T-helper 1 cell treated with Interleukin-12 subunit alpha and Interleukin-12 subunit beta and Interleukin-4 antibody, amounts not matched to agents 30 μg/mL and 1 μg/mL, for 36 hours (primary cell): Measurements from ENCODE around the gene PRODH.
"Not testable (repeated sequence)": the region's sequence is repeated elsewhere in the genome, so short reads cannot be mapped to it uniquely, and the experiment has no call there.

Experiments used
- H3K27ac Mint-ChIP-seq: one replicate; pipeline ENCODE4 v1.8.0; 2021; ENCODE audit warnings: mild to moderate bottlenecking, mixed read lengths
- H3K27me3 Mint-ChIP-seq: one replicate; pipeline ENCODE4 v1.8.0; 2021; ENCODE audit warnings: low read depth, mixed read lengths
- H3K36me3 Mint-ChIP-seq: one replicate; pipeline ENCODE4 v1.8.0; 2021; ENCODE audit warnings: low read depth, mixed read lengths
- H3K4me1 Mint-ChIP-seq: one replicate; pipeline ENCODE4 v1.8.0; 2021; ENCODE audit warnings: low read depth, mixed read lengths
- H3K4me3 Mint-ChIP-seq: one replicate; pipeline ENCODE4 v1.8.0; 2021; ENCODE audit warnings: mild to moderate bottlenecking, moderate library complexity, mixed read lengths
- H3K9me3 Mint-ChIP-seq: one replicate; pipeline ENCODE4 v1.8.0; 2021; ENCODE audit warnings: mixed read lengths

PRODH gene

GRCh38 chr22:18971321-18971751 is 35.2 kb upstream of the PRODH start:
- Mint-ChIP-seq H3K36me3 (no peaks in the 10 kb centered on the region), H3K4me1 (no peaks in the 10 kb centered on the region), H3K27ac (no peak overlapping the region), H3K9me3 (no peaks in the 10 kb centered on the region), H3K27me3 (peaks cover 10% of the 10 kb centered on the region), H3K4me3 (no peak overlapping the region)

- no peak overlapping the region for H3K27ac Mint-ChIP-seq
- H3K36me3 Mint-ChIP-seq, result no peaks in the 10 kb centered on the region
- peaks cover 10% of the 10 kb centered on the region for H3K27me3 Mint-ChIP-seq
- H3K4me1 Mint-ChIP-seq, result no peaks in the 10 kb centered on the region
- H3K9me3 Mint-ChIP-seq, result no peaks in the 10 kb centered on the region
- no peak overlapping the region for H3K4me3 Mint-ChIP-seq
These were observed 34.8 kb upstream of the PRODH start for GRCh38 chr22:18970948-18971315.

DNA sequence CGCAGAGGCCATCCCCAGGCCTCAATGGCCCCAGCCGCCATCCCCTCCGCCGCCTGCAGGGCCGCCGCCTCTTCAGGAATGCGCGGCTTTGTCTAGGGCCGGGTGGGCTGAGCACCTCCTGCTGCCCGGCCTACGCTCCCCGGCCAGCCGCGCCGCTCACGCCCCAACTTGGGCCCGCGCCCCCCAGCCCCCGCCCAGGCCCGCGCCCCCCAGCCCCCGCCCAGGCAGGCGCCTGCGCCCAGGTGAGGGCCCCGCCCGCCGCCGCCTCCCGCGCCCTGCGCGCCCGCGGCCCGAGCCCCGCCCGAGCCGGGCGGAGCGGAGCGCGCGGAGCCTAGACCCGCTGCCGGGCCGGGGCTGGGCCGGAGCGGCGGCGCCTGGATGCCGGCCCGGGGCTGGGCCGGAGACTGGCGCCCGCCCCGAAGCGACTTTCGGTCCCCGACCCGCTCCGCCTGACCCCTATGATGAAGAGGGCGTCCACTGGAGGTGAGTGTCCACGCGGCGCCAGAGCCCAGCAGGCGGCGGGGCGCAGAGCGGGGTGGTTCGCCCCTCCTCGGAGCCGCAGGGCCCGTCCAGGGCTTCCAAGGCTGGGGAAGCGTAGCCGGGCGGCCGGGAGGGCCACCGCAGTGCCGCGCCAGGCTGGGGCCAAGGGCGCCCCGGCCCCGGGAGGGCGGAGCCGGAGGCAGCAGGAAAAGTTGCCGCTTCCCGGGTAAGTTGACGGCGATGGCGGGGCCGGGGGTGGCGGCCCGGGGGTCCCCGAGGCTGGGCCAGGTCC is 34.3 kb upstream of the PRODH start:
- peaks cover 10% of the 10 kb centered on the region for H3K27me3 Mint-ChIP-seq
- H3K4me1 Mint-ChIP-seq, result no peaks in the 10 kb centered on the region
- H3K9me3 Mint-ChIP-seq, result no peaks in the 10 kb centered on the region
- H3K27ac Mint-ChIP-seq, result no peak overlapping the region
- H3K4me3 Mint-ChIP-seq, result no peak overlapping the region
- H3K36me3 Mint-ChIP-seq, result no peaks in the 10 kb centered on the region

DNA sequence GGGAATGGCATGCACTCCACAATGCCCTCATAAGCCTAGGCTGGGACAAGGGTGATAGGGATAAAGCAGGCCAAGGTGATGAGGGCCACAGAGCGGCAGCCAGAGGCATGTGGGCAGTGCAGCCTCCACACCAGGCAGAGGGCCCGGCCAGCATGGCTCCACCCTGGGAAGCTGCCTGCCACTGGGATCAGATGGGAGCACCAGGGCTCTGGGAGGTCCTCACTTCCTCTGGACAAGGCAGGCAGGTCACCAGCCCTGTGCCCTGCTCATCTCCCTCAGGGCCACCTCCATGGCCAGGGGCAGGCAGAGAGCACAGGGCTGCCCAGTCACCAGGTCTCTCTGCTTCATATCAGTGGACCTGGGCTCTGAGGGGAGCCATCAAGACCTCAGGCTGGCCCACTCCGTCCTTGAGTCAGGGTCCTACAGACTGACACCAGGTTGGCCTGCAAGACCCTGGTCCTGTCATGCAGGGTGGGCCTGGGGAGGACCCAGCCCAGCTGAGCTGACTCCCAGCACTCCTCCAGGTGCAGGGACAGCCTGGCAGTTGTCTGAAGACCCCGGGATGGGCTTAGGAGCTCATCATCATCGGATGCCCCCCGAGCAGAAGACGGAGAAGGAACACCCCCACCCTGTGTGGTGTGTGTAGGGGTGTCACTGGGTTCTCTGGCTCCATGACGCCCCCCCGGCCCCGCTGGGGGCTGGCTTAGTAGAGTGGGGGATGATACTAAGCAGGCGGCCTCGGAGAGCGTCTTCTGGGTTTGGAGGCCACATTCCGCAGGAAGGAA is 33.3 kb upstream of the PRODH start:
- not testable (repeated sequence) for H3K4me1 Mint-ChIP-seq, H3K9me3 Mint-ChIP-seq, H3K36me3 Mint-ChIP-seq, H3K27me3 Mint-ChIP-seq, H3K27ac Mint-ChIP-seq
- peak overlapping the region; percentile 28 for H3K4me3 Mint-ChIP-seq

- H3K36me3 Mint-ChIP-seq, result no peaks in the 10 kb centered on the region
- H3K27me3 Mint-ChIP-seq, result peaks cover 10% of the 10 kb centered on the region
- no peaks in the 10 kb centered on the region for H3K9me3 Mint-ChIP-seq
- H3K4me1 Mint-ChIP-seq, result no peaks in the 10 kb centered on the region
- H3K4me3 Mint-ChIP-seq, result no peak overlapping the region
- no peak overlapping the region for H3K27ac Mint-ChIP-seq
These were observed 32.1 kb upstream of the PRODH start for GRCh38 chr22:18968011-18968749.

DNA sequence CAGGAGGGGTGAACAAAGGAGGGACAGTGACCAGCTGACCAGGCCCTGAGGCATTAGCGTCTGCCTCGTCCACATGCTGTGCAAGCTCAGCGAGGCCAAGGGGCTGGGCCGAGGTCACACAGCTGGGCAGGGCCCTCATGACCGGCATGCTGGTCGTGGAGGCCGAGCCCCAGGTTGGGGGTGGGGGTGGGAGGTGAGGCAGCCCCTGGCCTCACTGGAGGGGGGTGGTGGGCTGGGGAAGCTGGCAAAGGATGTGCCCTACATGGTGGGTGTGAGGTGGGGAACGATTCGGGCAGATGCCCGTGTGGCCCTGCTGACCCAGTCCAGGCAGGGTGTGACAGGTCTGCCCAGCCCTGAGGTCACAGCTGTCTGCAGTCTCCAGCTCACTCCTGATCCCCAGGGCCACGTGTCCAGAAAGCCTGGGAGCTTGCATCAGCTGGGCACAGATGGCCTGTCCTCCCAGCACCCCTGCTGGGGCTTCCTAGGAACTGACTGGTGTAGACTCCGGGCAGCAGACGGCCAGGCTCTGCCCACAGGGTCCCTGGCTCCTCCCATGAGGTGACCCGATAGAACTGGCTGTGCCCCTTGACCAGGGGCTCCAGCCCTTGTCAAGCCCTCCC is 31.4 kb upstream of the PRODH start:
- H3K4me3 Mint-ChIP-seq, H3K36me3 Mint-ChIP-seq, H3K4me1 Mint-ChIP-seq: not testable (repeated sequence)

GRCh38 chr22:18966748-18967147 is 30.7 kb upstream of the PRODH start:
- H3K4me3 Mint-ChIP-seq, result no peak overlapping the region
- no peaks in the 10 kb centered on the region for H3K9me3 Mint-ChIP-seq
- H3K27ac Mint-ChIP-seq, result no peak overlapping the region
- peaks cover 8% of the 10 kb centered on the region for H3K27me3 Mint-ChIP-seq
- H3K36me3 Mint-ChIP-seq, result no peaks in the 10 kb centered on the region
- H3K4me1 Mint-ChIP-seq, result no peaks in the 10 kb centered on the region

More for the DNA sequence above, 31.4 kb upstream of the PRODH start:
- not testable (repeated sequence) for H3K9me3 Mint-ChIP-seq, H3K27ac Mint-ChIP-seq, H3K27me3 Mint-ChIP-seq

DNA sequence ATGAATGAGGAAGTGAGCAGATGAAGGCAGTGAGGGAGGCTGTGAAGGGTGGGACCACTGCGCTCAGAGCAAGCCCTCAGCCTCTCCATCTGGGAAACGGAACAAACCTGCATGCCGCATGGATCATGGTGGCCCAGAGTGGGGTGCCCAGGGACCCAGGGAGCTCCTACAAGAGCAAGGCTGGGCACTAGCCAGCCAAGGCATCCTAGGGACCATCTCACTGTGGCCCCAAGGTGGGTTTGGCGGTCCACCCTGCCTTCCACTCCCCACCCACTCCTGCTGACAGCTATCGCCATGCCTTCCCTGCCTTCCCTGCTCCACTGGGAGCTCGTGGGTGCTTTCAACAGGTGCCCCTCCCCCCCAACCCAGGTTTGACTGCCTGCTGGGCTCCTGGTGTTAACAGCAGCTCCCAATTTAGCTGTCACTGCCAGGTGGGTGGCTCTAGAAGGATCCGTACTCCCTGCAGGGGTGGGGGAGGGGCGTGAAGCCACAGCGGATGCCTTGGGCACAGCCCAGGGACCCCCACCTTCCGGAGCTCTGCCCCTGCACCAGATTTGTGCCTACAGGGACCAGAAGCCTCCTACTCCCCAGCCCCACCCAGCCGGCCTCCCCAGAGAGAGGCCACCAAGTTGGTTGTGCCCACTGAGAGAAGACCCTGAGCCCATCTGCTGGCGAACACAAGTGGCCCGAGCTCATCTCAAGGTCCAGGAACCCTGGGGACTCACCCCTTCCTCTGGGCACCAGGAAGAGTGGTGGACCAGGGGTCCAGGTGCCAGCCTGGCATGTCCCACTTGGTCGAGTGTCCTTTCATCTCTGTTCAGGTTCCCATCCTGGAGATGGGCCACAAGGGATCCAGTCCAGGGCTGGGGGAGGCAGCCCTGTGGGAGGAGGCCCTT is 29.7 kb upstream of the PRODH start:
- Mint-ChIP-seq H3K4me1 (no peaks in the 10 kb centered on the region), H3K36me3 (no peaks in the 10 kb centered on the region), H3K9me3 (no peaks in the 10 kb centered on the region), H3K27me3 (peaks cover 5% of the 10 kb centered on the region), H3K27ac (no peak overlapping the region), H3K4me3 (no peak overlapping the region)

DNA sequence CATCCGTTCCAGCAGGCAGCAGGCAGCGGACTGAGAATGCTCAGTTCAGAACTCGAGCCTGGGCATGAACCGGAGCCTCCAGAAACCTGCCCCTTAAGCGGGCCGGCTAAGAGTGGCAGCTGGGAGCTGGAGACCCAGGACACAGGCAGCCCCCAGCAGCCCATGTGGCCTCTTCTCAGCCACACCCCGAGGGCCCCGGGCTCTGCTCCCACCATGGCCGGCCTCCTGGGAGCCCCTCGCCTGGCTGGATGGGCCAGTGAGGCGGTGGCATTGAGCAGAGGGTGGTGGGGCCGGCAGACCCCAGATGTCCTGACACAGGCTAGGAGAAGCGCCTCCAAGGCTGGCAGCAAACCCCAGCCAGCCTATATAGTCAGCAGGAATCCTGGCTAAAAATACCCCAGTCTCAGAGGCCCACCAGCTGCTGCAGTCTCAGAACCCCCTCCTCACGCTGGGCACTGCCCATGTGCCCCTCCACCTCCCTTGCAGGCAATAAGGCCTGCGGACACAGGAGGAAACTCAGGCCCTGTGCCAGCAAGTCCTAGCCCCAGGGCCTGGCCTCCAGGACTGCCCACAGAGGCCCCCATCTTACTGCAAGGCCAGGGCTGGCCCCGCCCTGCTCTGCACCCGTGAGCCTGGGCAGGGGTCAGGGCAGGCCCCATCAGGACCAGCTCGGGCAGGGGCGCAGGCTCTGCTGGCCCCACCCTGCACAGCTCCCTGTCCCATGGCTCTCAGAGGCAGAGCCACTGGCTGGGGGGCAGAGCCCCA is 28.6 kb upstream of the PRODH start:
- not testable (repeated sequence) for H3K4me1 Mint-ChIP-seq, H3K4me3 Mint-ChIP-seq, H3K36me3 Mint-ChIP-seq, H3K9me3 Mint-ChIP-seq, H3K27me3 Mint-ChIP-seq, H3K27ac Mint-ChIP-seq

DNA sequence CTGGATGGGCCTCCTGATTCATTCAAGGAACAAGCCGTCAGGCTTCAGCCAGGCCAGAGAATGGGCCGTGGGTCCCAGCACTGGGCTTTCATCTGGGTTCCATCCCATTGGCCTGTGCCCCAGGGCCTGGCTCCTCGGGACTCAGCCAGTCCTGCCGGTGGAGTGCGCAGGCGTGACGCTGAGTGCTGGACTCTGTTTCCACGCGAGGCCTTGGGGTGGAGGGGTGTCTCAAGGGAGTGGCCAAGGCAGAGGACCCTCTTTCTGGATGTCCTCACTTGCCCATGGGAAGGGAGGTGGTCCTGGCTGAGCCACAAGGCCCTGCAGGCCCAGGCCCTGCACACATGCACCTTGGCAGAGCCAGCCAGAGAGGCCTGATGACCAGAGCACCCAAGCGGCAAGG is 28.0 kb upstream of the PRODH start:
- not testable (repeated sequence) for H3K9me3 Mint-ChIP-seq, H3K4me3 Mint-ChIP-seq, H3K36me3 Mint-ChIP-seq, H3K27me3 Mint-ChIP-seq, H3K4me1 Mint-ChIP-seq, H3K27ac Mint-ChIP-seq

DNA sequence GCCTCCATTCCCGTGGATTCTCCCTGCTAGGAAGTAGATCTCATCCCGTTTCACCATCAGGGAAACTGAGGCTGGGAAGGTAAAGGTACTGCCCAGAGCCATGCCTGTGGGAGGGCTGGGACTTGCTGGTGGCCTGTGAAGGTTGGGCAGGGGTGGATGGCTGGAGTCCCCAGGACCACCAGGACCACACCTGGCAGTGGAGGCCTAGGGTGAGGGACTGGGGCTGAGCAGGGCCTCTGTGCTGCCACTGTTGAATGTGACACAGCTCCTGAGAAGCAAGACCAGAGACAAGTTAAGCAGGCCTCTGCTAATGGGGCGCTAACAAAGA is 26.2 kb upstream of the PRODH start:
- no peaks in the 10 kb centered on the region for H3K4me1 Mint-ChIP-seq
- no peak overlapping the region for H3K4me3 Mint-ChIP-seq
- no peaks in the 10 kb centered on the region for H3K36me3 Mint-ChIP-seq
- H3K27me3 Mint-ChIP-seq, result no peaks in the 10 kb centered on the region
- H3K9me3 Mint-ChIP-seq, result no peaks in the 10 kb centered on the region
- H3K27ac Mint-ChIP-seq, result no peak overlapping the region

GRCh38 chr22:18961632-18962307 is 25.7 kb upstream of the PRODH start:
- not testable (repeated sequence) for H3K27ac Mint-ChIP-seq, H3K27me3 Mint-ChIP-seq, H3K9me3 Mint-ChIP-seq, H3K4me1 Mint-ChIP-seq, H3K4me3 Mint-ChIP-seq, H3K36me3 Mint-ChIP-seq

DNA sequence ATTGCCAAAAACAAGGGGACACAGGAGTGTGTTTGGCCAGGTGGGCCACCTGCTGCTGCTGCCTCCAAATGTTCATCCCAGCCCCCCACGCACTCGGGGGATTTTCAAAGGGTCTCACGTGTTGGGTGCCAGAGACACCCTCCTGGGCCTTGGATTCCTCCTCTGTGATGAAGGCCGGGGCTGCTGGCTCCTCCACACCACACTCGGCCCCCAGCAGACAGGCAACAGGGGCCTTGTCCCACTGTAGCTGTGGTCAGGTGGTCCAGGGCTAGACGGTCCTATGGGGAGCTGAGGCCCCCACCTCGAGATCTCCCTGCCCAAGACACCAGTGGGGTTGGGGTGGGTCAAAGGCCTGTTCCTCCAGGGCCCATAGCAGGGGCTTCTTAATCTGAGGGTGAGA is 25.1 kb upstream of the PRODH start:
- not testable (repeated sequence) for H3K27me3 Mint-ChIP-seq, H3K27ac Mint-ChIP-seq, H3K4me1 Mint-ChIP-seq, H3K4me3 Mint-ChIP-seq, H3K36me3 Mint-ChIP-seq, H3K9me3 Mint-ChIP-seq
